Colonic mucosa (tissue), 4 donors: ENCODE measurements around the gene PTPRM. TPM values are rescaled to one million over a fixed set of nuclear protein-coding genes. Genes with fewer than 3 reads are reported as not detected.
"Not testable (repeated sequence)": the region's sequence is repeated elsewhere in the genome, so short reads cannot be mapped to it uniquely, and the experiment has no call there.

ENCODE experiments used
- DNase-seq: peaks from one replicate; pipeline ENCODE4 v3.0.0-alpha.2; 2020
- H3K27ac ChIP-seq: fragments of 200-600 bp; one replicate; pipeline ENCODE4 v1.8.0; 2021
- H3K27me3 ChIP-seq: fragments of 200-600 bp; one replicate; pipeline ENCODE4 v1.8.0; 2021
- H3K36me3 ChIP-seq: fragments of 200-600 bp; one replicate; pipeline ENCODE4 v1.8.0; 2021
- H3K4me1 ChIP-seq: fragments of 200-600 bp; one replicate; pipeline ENCODE4 v1.8.0; 2021; ENCODE audit warnings: mild to moderate bottlenecking
- H3K4me3 ChIP-seq: fragments of 200-600 bp; one replicate; pipeline ENCODE4 v1.8.0; 2021
- H3K9ac ChIP-seq, 2 donors: one replicate each; pipeline ENCODE4 v1.7.0; 2013; ENCODE audit warnings: control low read depth in 2 of 2, low read depth in 2 of 2, low read length in 2 of 2
- H3K9me3 ChIP-seq: fragments of 200-600 bp; one replicate; pipeline ENCODE4 v1.8.0; 2021
- CTCF ChIP-seq: fragments of 200-600 bp; IDR thresholded peaks from one replicate; pipeline ENCODE4 v1.8.0; 2022; ENCODE audit warnings: antibody characterized with exemption, mild to moderate bottlenecking
- intact Hi-C: fragments of 100-400 bp; cut with DNase I; formaldehyde crosslinking; loops from one replicate; pipeline ENCODE4 v1.14.1; 2022
- total RNA-seq, 2 donors: library from RNA; stranded (reverse); fragmentation: NEBNext Ultra II Directional in 1 of 2; extraction: Animal tissue kit (Norgen Biotek cat#: 25700) in 1 of 2; gene quantifications; one replicate each; pipeline ENCODE4 v1.2.1, GENCODE V29; 2021
- donor health status: healthy.
- donor health status: DM: no; HTN: no; CAD: no.
- donor health status: DM: no; HTN: no; CAD: no.

Gene PTPRM
- total RNA-seq, 2 donors from 2014 or later: 8.1 to 13.9 TPM

- DNase-seq: no peak
- Histone ChIP-seq H3K36me3 (no peaks in the 10 kb centered on the region), H3K9me3 (no peaks in the 10 kb centered on the region), H3K4me1 (no peaks in the 10 kb centered on the region), H3K9ac (no peak overlapping the region), H3K27me3 (no peaks in the 10 kb centered on the region), H3K27ac (no peak overlapping the region), H3K4me3 (no peak overlapping the region)
- intact Hi-C loops: no loop called here
- TF ChIP-seq CTCF: no peak
Observed at GRCh38 chr18:8439055-8439454, 871.9 kb downstream of the PTPRM start.

GRCh38 chr18:8443505-8443904 is 876.4 kb downstream of the PTPRM start:
- H3K4me1 ChIP-seq: no peaks in the 10 kb centered on the region
- DNase-seq: no peak
- no peak overlapping the region for H3K27ac ChIP-seq
- intact Hi-C loops: no loop called here
- H3K9me3 ChIP-seq: no peaks in the 10 kb centered on the region
- no peak overlapping the region for H3K4me3 ChIP-seq
- H3K9ac ChIP-seq: no peak overlapping the region
- no peaks in the 10 kb centered on the region for H3K36me3 ChIP-seq
- no peaks in the 10 kb centered on the region for H3K27me3 ChIP-seq
- TF ChIP-seq CTCF: no peak

GRCh38 chr18:8446936-8447335 is 879.8 kb downstream of the PTPRM start:
- DNase-seq, H3K27me3 ChIP-seq, H3K27ac ChIP-seq, H3K36me3 ChIP-seq, H3K4me1 ChIP-seq, intact Hi-C loops, H3K9me3 ChIP-seq, H3K4me3 ChIP-seq, H3K9ac ChIP-seq: not testable (repeated sequence)

GRCh38 chr18:8448130-8448529 is 881.0 kb downstream of the PTPRM start:
- Histone ChIP-seq H3K27me3 (no peaks in the 10 kb centered on the region), H3K27ac (no peak overlapping the region), H3K4me1 (no peaks in the 10 kb centered on the region), H3K36me3 (no peaks in the 10 kb centered on the region), H3K9ac (no peak overlapping the region), H3K9me3 (no peaks in the 10 kb centered on the region), H3K4me3 (no peak overlapping the region)
- no peak for DNase-seq
- intact Hi-C loops: no loop called here
- TF ChIP-seq CTCF: no peak

GRCh38 chr18:8450013-8450412 is 882.9 kb downstream of the PTPRM start:
- Histone ChIP-seq H3K4me1 (no peaks in the 10 kb centered on the region), H3K27ac (no peak overlapping the region), H3K27me3 (no peaks in the 10 kb centered on the region), H3K4me3 (no peak overlapping the region), H3K9me3 (no peaks in the 10 kb centered on the region), H3K9ac (no peak overlapping the region), H3K36me3 (no peaks in the 10 kb centered on the region)
- no peak for DNase-seq
- no peak for TF ChIP-seq CTCF
- intact Hi-C loops: no loop called here

- H3K4me1 ChIP-seq: no peaks in the 10 kb centered on the region
- H3K4me3 ChIP-seq: no peak overlapping the region
- TF ChIP-seq CTCF: no peak
- intact Hi-C loops: no loop called here
- no peaks in the 10 kb centered on the region for H3K36me3 ChIP-seq
- H3K9ac ChIP-seq: no peak overlapping the region
- no peak for DNase-seq
- H3K27me3 ChIP-seq: no peaks in the 10 kb centered on the region
- no peak overlapping the region for H3K27ac ChIP-seq
- no peaks in the 10 kb centered on the region for H3K9me3 ChIP-seq
Observed at GRCh38 chr18:8450898-8451665, 884.0 kb downstream of the PTPRM start.
